Prostate gland (tissue), 2 donors: ENCODE data around the gene SHOC2. TPM values are rescaled to one million over a fixed set of nuclear protein-coding genes. Genes with fewer than 3 reads are reported as not detected.

Experiments
- DNase-seq: peaks from one replicate; pipeline ENCODE4 v3.0.0-alpha.2; 2019; ENCODE audit warnings: low spot score
- H3K27ac ChIP-seq, 2 donors: fragments of 200-600 bp; sonication (generic); 2 replicates each; pipeline ENCODE4 v1.5.1; 2017 to 2019
- H3K27me3 ChIP-seq: fragments of 200-600 bp; sonication (generic); replicated peaks from 2 replicates; pipeline ENCODE4 v1.5.1; 2019; ENCODE audit not compliant: insufficient read depth
- H3K36me3 ChIP-seq, 2 donors: fragments of 200-600 bp; sonication (generic); 1 replicate in 1 of 2; 2 replicates in 1 of 2; pipeline versions ENCODE4 v1.5.1 to v1.8.1; 2017 to 2019
- H3K4me1 ChIP-seq: fragments of 200-600 bp; sonication (generic); replicated peaks from 2 replicates; pipeline ENCODE4 v1.5.1; 2019
- H3K4me3 ChIP-seq, 2 donors: fragments of 200-600 bp; sonication (generic); 2 replicates each; pipeline ENCODE4 v1.5.1; 2017 to 2019
- H3K9me3 ChIP-seq: fragments of 200-600 bp; sonication (generic); 2 replicates; pipeline ENCODE4 v1.5.1; 2017
- POLR2A ChIP-seq: fragments of 450-650 bp; IDR thresholded peaks from one replicate; pipeline ENCODE4 v1.6.1; 2016; ENCODE audit warnings: antibody characterized with exemption, mild to moderate bottlenecking
- POLR2AphosphoS5 ChIP-seq: sonication (generic); formaldehyde crosslinking; IDR thresholded peaks from one replicate; pipeline ENCODE4 v1.6.1; 2017; ENCODE audit warnings: antibody characterized with exemption
- WGBS: methylation state at CpG from one replicate; pipeline ENCODE4 v1.1.5; 2018; 5-methylcytosine and 5-hydroxymethylcytosine counted together
- intact Hi-C: fragments of 100-400 bp; cut with DNase I; formaldehyde crosslinking; loops from one replicate; pipeline ENCODE4 v1.14.2; 2022
- total RNA-seq, 2 donors: library from RNA; depleted of rRNA; stranded (reverse); fragments of >200 nt; gene quantifications; one replicate each; pipeline ENCODE4 v1.1.0, GENCODE V29; 2016
- TF ChIP-seq, protein P1 (sequence below), 4 experiments: fragments of 200-600 bp in 2 of 4; fragments of 450-650 bp in 2 of 4; sonication (generic) in 2 of 4; IDR thresholded peaks; 1 replicate in 3 of 4; 2 replicates in 1 of 4; pipeline ENCODE4 v1.5.1; 2016 to 2019; ENCODE audit warnings: antibody characterized with exemption in 4 of 4, mild to moderate bottlenecking in 2 of 4, moderate library complexity in 2 of 4

The SHOC2 gene
- total RNA-seq, 2 donors from 2014 or later: 31.3 to 56.1 TPM

DNA sequence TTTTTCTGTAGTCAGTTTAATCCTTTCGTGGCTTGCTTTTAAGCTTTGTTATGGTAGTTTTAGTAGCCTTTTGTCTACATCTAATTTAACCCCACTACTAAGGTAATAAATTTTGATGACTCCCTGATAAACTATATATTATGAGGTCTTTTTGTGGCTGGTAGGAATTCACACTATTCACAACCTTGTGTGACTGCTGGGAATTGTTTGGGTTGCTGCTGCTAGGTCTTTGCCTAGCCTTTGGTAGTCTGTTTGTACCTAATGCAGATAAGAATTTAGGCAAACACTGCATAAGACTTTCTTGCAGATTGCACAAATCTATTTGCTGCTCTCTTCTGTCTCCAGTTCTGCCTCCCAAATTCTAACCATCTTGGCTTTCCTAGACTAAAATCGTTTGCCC lies 58.3 kb downstream of the SHOC2 start:
- no peak for DNase-seq
- no peaks in the 10 kb centered on the region for H3K4me1 ChIP-seq
- H3K27ac ChIP-seq: no peak overlapping the region
- no peak overlapping the region for H3K4me3 ChIP-seq
- TF ChIP-seq POLR2AphosphoS5 (no peak), POLR2A (no peak)
- TF ChIP-seq, protein P1, sequence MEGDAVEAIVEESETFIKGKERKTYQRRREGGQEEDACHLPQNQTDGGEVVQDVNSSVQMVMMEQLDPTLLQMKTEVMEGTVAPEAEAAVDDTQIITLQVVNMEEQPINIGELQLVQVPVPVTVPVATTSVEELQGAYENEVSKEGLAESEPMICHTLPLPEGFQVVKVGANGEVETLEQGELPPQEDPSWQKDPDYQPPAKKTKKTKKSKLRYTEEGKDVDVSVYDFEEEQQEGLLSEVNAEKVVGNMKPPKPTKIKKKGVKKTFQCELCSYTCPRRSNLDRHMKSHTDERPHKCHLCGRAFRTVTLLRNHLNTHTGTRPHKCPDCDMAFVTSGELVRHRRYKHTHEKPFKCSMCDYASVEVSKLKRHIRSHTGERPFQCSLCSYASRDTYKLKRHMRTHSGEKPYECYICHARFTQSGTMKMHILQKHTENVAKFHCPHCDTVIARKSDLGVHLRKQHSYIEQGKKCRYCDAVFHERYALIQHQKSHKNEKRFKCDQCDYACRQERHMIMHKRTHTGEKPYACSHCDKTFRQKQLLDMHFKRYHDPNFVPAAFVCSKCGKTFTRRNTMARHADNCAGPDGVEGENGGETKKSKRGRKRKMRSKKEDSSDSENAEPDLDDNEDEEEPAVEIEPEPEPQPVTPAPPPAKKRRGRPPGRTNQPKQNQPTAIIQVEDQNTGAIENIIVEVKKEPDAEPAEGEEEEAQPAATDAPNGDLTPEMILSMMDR (IDR thresholded peaks at IDR 0.05): no peak
- H3K9me3 ChIP-seq: no peaks in the 10 kb centered on the region
- H3K27me3 ChIP-seq: no peaks in the 10 kb centered on the region
- WGBS: 64% methylated on average over 2 of the region's 2 CpGs
- no peaks in the 10 kb centered on the region for H3K36me3 ChIP-seq
- intact Hi-C loops: no loop called here

DNA sequence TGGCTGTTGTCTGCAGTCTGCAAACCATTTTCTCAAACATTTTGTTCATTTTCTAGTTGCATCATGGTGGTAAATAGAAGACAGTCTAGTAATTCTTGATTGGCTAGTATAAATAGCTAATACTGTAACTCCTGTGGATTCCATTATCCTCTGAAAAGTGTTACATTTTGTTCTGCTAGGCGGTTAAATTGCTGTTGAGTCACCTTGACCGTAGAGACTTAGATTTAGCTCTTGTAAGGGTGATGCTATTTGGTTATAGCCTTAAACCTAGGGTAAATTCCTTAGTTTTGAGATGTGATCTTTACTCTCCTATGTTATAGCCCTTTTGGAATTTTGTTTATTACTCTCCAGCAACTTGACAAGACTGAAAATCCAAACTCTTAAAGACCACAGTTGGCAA lies 58.8 kb downstream of the SHOC2 start:
- no peaks in the 10 kb centered on the region for H3K9me3 ChIP-seq
- 95% methylated on average over 2 of the region's 2 CpGs for WGBS
- intact Hi-C loops: no loop called here

GRCh38 chr10:110979611-110980010 lies 60.2 kb downstream of the SHOC2 start:
- no peaks in the 10 kb centered on the region for H3K4me1 ChIP-seq
- H3K4me3 ChIP-seq: no peak overlapping the region
- no peak overlapping the region for H3K27ac ChIP-seq
- TF ChIP-seq POLR2A (no peak), POLR2AphosphoS5 (no peak)
- TF ChIP-seq, protein P1 (IDR thresholded peaks at IDR 0.05): no peak
- no peaks in the 10 kb centered on the region for H3K27me3 ChIP-seq
- DNase-seq: no peak
- 92% methylated on average over 2 of the region's 2 CpGs for WGBS
- intact Hi-C loops: no loop called here
- H3K9me3 ChIP-seq: no peaks in the 10 kb centered on the region
- no peaks in the 10 kb centered on the region for H3K36me3 ChIP-seq

More for the DNA sequence above, 58.8 kb downstream of the SHOC2 start:
- DNase-seq: no peak
- no peak overlapping the region for H3K4me3 ChIP-seq
- H3K36me3 ChIP-seq: no peaks in the 10 kb centered on the region
- no peaks in the 10 kb centered on the region for H3K27me3 ChIP-seq
- no peak overlapping the region for H3K27ac ChIP-seq
- TF ChIP-seq POLR2A (no peak), POLR2AphosphoS5 (no peak)
- TF ChIP-seq, protein P1 (IDR thresholded peaks at IDR 0.05): no peak
- H3K4me1 ChIP-seq: no peaks in the 10 kb centered on the region

GRCh38 chr10:110980807-110981206 lies 61.4 kb downstream of the SHOC2 start:
- Histone ChIP-seq H3K27ac (no peak overlapping the region), H3K36me3 (no peaks in the 10 kb centered on the region), H3K4me3 (no peak overlapping the region), H3K9me3 (no peaks in the 10 kb centered on the region), H3K4me1 (no peaks in the 10 kb centered on the region), H3K27me3 (no peaks in the 10 kb centered on the region)
- no peak for DNase-seq
- TF ChIP-seq POLR2AphosphoS5: no peak
- no peak for TF ChIP-seq POLR2A
- TF ChIP-seq, protein P1 (IDR thresholded peaks at IDR 0.05): no peak
- intact Hi-C loops: no loop called here

GRCh38 chr10:110983466-110983865 lies 64.1 kb downstream of the SHOC2 start:
- H3K4me3 ChIP-seq: no peak overlapping the region
- intact Hi-C loops: no loop called here
- no peaks in the 10 kb centered on the region for H3K9me3 ChIP-seq
- H3K4me1 ChIP-seq: no peaks in the 10 kb centered on the region
- TF ChIP-seq POLR2AphosphoS5 (no peak), POLR2A (no peak)
- 97% methylated on average over 3 of the region's 3 CpGs for WGBS
- no peaks in the 10 kb centered on the region for H3K36me3 ChIP-seq
- H3K27ac ChIP-seq: no peak overlapping the region
- DNase-seq: no peak
- no peaks in the 10 kb centered on the region for H3K27me3 ChIP-seq
